Colon (tissue), 2 donors: ENCODE results near the gene KRT38.
"Not testable (repeated sequence)": the region's sequence is repeated elsewhere in the genome, so short reads cannot be mapped to it uniquely, and the experiment has no call there.

ENCODE experiments used
- FAIRE-seq: peaks from 2 replicates; lab custom pipeline; 2012; peaks lifted over from hg19 to GRCh38; lab: Jason Lieb, UNC
- donor health status: control.
- donor health status: control.

Gene KRT38

DNA sequence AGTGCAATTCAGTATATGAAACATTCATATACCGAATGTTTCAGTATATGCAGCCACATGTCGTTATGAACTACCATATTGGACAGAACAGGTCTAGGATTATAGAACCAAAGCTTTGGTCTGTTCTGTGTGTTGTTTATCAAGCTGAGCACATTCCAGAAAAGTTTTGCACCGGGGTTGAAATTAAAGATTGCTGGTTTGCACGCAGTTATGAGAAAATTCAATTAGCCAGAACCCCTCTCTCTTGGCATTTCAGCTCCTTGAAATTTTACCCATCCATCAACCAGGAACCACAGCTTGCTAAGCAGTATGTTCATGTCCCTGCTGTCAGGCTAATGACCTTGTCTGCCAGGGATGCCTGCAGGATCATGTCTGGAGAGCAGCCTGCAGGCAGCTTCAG is 16.9 kb upstream of the KRT38 start:
- FAIRE-seq: no peak

GRCh38 chr17:41456204-41456603 is 15.4 kb upstream of the KRT38 start:
- FAIRE-seq: no peak

DNA sequence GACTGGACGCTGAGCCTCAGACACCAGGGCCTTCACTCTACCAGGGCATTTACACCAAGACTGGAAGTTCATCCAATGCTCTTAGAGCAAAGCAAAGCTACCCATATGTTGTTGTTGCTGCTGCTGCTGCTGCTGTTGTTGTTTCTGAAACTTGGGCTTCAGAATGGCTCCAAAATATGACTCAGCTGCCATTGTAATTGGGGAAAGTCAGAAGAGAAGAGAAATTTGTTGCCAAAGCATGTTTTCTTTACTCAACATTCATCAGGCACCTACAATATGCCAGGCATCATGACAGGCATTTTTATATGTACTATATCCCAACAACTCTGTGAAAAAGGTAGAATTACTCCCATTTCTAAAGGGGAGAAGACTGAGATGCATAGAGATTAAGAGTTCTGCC is 14.5 kb upstream of the KRT38 start:
- no peak for FAIRE-seq

- FAIRE-seq: no peak
These were observed 12.3 kb upstream of the KRT38 start for GRCh38 chr17:41453066-41453465.

- no peak for FAIRE-seq
These were observed 11.5 kb upstream of the KRT38 start for GRCh38 chr17:41452281-41452680.

DNA sequence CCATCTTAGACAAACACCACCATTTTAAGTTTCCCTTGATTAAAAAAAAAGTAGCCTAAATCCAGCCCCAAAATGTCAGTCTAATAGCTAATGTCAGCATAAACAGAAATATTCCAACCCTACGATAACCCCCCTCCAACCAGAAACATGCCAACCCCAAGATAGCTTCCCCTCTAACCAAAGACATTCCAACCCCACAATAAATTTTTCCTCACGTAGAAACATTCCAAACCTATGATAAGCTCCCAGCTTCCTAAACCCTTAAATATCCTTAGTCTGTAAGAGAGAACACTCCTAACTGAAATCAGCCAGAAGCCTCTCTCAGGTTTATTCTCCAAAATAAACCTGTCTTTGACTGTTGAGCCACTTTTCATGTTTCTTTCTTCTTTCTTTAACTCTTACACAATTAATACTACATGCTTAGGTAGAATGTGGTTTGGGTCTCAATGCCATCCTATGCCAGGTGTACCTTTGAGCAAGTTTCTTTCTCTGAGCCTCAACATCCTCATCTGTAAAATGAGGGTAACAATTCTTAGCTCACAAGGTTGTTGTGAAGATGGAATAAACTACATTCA is 10.5 kb upstream of the KRT38 start:
- FAIRE-seq: no peak

DNA sequence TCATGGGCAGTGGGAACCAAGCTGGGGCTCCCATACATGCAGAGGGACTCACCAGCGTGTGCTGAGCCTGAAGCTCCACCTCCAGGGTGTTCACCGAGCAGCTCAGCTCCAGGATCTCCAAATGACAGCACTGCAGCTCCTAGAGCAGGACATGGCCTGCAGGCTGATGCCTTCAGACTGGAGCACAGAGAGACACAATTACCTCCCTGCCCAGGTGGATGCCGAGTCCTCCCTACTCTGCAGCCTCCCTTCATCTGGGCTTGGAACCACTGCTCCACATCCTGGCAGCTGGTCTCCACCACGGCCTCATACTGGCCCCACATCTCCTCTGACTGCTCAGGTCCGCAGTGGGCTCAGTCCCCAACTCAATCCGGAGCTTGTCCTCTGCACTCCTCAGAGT is 8.2 kb upstream of the KRT38 start:
- no peak for FAIRE-seq

DNA sequence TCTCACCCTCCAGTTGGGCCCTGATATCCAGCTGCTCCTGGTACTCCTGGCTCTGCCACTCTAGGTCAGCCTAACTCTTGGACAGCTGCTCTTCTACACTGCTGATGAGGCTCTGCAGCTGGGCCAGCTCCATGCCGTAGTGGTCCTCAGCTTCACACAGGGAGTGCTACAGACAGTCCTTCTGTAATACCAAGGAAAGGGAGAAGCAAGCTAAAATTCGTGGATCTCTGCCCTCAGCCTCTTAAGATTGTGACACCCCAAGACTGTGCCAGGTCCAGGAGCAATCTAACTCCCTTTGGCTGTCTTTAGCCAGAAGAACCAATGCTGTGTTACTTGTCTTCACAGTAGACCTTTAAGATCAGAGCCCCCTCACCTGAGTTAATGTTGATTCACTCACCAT is 7.7 kb upstream of the KRT38 start:
- no peak for FAIRE-seq

GRCh38 chr17:41446806-41447205 is 6.0 kb upstream of the KRT38 start:
- FAIRE-seq: no peak

DNA sequence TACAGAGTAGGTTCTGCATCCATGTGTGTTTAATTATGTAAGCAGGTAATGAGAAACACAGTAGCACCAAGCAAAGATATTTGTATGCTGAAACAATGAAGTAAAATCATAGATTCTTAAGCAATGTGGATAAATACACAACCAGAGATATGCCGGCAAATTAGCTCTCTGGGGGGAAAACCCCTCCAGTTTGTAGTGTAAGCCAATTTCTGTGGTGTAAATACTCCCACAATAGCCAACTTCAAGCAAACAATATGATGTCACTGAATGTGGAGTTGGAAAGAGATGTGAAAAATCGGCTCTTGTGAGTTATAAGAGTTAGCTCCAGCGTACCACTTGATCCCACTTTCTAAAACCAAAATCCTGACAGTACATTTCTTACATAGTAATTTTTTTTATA is 3.9 kb upstream of the KRT38 start:
- no peak for FAIRE-seq

GRCh38 chr17:41444186-41444585 is 3.4 kb upstream of the KRT38 start:
- FAIRE-seq: no peak

DNA sequence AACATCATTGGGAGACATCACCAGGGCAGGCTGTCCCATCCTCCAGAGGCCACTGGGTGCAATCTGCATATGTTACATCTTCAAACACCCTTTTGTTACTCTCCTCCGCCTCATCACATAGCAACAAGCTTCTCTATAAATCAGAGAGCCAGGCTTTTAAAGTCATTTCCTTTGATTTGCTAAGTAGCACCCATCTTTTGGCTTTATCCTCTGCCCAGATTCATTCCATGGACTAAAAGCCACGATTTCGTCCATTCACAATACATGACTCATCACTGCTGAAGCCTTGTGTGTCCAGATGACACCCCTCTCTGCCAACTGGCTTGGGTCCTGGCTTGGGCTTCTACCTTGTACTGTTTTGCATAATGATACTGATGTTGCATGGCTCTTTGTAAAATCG is 2.0 kb upstream of the KRT38 start:
- FAIRE-seq: no peak

- FAIRE-seq: no peak
These were observed 1.4 kb downstream of the KRT38 start for GRCh38 chr17:41439375-41439774.

DNA sequence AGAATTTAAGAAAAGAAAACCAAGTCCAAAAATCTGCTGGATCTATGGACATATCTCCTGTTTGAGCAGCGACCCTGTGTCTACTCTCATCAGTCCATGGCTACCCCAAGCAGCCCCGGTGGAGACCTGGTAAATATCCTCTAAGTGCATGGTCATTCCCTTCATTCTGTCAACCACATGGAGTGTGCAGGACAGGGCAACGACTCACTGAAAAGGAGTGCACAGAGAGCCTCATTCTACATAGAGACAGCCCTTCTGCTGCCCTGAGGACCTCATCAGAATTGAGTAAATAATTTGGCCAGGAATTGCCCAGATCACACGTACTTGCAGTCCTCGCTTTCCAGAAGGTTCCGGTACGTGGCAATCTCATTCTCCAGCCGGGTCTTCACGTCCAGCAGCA is 3.0 kb downstream of the KRT38 start:
- FAIRE-seq: no peak

DNA sequence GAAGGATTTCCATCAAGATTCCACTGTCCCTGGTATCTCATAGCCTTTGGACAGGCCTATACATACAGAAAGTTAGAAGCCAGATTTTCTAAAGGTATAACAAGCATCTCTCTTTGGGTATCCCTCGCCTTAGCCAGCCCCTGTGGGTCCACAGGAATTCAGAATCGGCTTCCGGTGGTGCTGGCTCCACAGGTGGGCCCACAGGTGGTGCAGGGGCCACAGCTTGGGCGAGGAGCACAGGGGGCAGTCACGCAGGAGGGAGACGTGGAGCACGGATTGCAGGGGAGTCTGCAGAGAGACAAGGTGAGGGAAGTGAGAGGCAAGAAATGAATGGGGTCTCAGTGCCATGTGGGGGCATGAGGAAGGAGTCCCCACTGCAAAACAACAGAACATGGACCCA is 3.5 kb downstream of the KRT38 start:
- no peak for FAIRE-seq

DNA sequence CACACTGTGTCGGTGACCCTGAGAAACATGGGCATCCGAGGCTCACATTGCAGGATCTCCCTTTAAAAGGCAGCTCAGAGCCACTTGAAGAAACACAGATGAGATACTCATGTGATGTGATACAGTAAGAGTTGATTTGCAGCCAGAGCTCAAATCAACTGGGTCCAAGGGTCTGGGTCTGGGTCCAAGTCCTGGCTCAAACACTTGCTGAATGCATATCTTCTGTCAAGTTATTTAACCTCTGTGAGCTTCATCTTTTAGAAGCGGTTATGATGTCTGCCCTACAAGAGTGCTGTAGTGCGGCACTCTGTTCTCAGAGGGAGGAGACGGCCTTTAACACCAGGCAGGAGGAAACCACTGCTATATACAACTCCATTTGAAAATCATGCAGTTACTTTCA is 6.4 kb downstream of the KRT38 start:
- no peak for FAIRE-seq

DNA sequence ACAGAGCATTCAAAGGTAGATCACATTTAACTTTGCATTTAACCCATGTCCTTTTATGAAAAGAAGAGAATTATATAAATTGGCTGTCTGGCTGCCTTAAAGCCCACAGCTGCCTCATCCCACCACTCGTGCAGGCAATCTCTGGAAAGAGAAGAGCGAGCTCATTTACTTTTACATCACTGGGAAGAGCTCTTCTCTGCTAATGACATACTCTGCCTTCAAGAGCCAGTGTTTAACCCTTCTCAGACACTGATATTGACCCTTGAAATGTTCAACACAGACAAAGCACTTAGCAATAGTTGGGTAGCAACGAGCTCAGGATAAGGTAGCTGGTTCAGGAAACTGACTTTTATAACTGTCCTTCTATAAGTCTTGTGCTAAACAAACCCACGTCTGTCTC is 6.8 kb downstream of the KRT38 start:
- no peak for FAIRE-seq

- no peak for FAIRE-seq
These were observed 7.2 kb downstream of the KRT38 start for GRCh38 chr17:41433586-41433985.

- not testable (repeated sequence) for FAIRE-seq
These were observed 10.4 kb downstream of the KRT38 start for GRCh38 chr17:41430376-41430775.

DNA sequence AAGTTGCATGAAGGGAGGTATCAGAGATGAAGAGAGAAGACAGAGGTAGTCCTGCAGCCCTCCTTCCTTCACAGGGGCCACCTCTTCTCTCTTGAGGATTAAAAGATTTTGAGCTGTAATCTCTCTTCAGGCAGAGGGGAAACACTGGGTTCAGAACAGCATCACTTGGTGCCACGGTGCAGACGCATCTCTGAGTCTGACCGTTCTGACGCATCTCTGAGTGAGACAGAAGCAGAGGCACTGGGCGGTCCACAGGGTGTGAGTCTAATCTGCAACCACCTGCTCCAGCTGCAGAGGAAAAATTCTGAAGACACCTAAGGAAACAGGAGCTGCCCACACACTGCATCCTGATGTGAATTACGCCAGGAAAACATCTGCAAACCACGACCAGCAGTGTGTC is 11.1 kb downstream of the KRT38 start:
- FAIRE-seq: no peak

- FAIRE-seq: no peak
These were observed 12.0 kb downstream of the KRT38 start for GRCh38 chr17:41428591-41429291.

- FAIRE-seq: no peak
These were observed 16.6 kb downstream of the KRT38 start, which contains the start of gene KRT37 for GRCh38 chr17:41424111-41424635. Gene KRT37 (minus strand): TSS chr17:41424585. CDS start chr17:41424523, 62 bp downstream.

GRCh38 chr17:41422586-41422985 is 18.2 kb downstream of the KRT38 start:
- FAIRE-seq: not testable (repeated sequence)

DNA sequence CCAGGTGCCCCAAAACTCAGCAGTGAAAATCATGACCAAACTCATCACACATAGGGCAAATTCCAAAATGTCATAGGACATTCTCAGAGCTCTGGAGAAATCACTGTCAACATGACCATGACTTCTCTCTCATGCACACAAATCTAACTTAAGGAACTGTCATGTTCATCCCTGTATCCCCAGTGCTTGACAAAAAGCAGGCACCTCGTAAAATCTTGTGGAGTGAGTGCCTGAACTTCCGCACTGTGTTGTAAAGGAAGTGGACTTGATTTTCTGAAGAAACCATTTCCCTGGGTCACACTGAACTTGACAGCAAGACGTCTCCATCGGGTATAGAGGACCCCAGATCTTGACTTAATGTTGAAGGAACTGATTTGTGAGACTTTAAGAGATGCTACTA is 19.2 kb downstream of the KRT38 start:
- FAIRE-seq: no peak
